ENCODE measurements around the gene ABL2.

GRCh38 chr1:179099891-179100290, 129.6 kb downstream of the ABL2 start:
- TF ChIP-seq, protein P1, sequence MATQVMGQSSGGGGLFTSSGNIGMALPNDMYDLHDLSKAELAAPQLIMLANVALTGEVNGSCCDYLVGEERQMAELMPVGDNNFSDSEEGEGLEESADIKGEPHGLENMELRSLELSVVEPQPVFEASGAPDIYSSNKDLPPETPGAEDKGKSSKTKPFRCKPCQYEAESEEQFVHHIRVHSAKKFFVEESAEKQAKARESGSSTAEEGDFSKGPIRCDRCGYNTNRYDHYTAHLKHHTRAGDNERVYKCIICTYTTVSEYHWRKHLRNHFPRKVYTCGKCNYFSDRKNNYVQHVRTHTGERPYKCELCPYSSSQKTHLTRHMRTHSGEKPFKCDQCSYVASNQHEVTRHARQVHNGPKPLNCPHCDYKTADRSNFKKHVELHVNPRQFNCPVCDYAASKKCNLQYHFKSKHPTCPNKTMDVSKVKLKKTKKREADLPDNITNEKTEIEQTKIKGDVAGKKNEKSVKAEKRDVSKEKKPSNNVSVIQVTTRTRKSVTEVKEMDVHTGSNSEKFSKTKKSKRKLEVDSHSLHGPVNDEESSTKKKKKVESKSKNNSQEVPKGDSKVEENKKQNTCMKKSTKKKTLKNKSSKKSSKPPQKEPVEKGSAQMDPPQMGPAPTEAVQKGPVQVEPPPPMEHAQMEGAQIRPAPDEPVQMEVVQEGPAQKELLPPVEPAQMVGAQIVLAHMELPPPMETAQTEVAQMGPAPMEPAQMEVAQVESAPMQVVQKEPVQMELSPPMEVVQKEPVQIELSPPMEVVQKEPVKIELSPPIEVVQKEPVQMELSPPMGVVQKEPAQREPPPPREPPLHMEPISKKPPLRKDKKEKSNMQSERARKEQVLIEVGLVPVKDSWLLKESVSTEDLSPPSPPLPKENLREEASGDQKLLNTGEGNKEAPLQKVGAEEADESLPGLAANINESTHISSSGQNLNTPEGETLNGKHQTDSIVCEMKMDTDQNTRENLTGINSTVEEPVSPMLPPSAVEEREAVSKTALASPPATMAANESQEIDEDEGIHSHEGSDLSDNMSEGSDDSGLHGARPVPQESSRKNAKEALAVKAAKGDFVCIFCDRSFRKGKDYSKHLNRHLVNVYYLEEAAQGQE (IDR thresholded peaks at IDR 0.05; ENCODE audit: insufficient read depth in 1 of 2, low read depth in 2 of 2, low read length in 1 of 2) = no peak
- no peak for TF ChIP-seq CTCF (IDR thresholded peaks at IDR 0.05)
- no peak for TF ChIP-seq SIN3A (IDR thresholded peaks at IDR 0.05; ENCODE audit: borderline replicate concordance, insufficient read depth, low read depth, low read length)
- TF ChIP-seq TCF7L2 (IDR thresholded peaks at IDR 0.05; ENCODE audit: low read depth, low read length) = no peak

All from Panc1 (cell line).